Middle frontal gyrus (tissue), 1 donor: ENCODE data around the gene ENOX1.

Experiments
- DNase-seq: peaks from one replicate; pipeline ENCODE4 v3.0.0-alpha.2; 2015; ENCODE audit warnings: low spot score; ENCODE audit errors: extremely low spot score

ENOX1 gene

DNA sequence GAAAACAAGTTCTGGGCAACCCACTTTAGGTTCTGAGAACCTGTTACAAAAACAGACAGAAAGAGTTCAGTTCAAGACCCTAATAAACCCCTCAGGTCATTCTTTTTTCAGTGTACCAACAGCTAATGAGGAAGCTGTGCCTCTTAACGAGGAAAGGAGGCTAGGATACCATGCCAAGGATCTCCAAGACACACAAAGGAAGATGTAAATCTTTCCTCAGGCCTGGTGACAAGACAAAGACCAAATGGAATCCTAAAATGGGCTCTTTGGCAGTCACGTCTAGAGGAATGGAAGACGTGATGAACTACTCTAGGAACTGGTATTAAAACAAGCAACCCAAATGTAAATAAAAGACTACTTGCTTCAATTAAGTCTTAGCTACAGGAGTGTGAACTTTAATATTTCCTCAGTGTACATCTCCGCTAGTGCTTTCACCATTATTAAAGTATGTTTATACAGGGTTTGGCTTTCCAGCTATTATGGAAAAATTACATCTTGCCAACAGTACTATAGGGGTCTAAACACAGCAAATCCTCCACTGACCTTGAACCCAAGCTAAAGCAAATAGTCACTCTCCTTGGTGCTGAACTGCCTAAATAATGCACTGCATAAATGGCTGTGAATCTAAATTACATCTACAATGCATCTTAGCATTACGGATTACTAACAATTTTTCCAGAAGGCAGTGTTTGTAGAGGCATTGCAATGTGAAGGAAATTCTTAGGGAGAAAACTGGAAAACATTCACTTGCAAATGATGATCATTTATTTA is 42.3 kb downstream of the ENOX1 start:
- DNase-seq, result no peak

DNA sequence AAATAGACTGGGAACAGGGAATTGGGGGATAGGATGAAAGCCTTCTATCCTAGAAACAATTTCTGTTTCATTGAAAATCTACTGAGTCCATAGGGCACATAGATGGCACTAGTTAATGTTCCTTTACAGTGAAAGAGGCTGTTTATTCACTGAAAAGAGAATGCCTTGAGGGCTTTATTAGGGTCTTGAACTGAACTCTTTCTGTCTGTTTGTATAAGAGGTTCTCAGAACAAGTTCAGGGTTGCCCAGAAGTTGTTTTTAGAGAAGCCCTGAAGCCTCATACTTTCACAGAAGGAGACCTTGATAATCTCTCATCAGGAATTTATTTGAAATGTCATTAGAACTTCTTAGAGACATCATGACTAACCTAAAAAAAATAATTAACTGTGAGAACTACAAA is 43.9 kb downstream of the ENOX1 start:
- DNase-seq, result no peak

DNA sequence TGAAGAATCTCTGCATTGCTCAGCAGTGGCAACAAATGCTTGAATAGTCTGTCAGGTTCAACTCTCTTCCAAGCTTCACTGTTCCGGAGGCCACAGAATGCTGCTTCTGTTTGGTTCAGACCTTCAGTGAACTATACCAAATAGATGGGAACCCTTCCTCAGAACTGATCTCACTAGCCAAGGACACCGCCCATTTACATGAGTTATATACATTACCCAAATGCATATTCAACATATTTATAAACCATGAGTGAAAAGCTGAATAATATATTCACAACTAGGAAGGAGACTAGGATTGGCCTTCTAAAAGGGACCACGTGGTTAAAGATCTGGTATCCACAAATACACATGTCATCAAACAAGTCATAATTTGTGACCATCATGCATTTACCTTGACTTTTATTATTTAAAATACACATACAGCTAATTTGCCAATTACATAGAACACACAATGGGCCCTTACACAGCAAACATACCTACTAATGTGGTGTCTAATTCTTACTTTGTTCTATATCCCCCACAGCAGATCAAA is 49.3 kb downstream of the ENOX1 start:
- DNase-seq, result no peak

DNA sequence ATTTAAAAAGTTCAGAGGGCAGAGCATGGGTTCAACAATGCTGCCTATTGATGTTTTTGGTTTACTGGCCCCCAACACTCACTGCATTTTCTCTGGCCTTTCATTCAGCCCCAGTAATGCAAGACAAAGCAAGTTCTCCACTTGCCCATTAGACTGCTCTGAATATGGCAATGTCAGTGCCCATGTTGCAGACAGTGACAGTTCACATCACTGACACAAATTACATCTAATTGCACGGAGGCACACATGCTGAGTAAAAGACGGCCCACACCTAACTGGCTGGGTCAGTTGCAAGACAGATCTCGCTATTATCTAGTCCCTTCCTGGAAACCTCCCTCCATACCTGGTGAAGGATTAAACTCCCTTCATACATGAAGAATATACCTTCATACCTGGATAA is 54.0 kb downstream of the ENOX1 start:
- DNase-seq, result no peak

DNA sequence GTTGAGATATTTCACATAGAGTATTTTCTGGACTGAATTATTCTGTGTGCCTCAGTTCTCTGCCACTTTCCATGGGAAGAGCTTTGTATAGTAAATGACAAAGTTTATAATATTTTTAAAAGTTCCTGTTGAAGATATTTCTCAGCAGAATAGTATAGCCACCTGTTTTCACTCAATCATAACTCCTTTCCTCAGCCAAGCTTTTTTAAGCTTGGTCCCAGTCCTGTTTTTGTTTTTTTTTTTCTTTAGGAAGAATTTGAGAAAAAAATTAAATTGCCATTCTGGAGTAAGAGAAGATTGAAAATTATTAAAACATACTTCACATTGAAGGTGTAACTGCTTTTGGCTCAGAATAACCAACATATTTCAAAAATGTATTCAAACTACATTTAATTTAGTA is 55.5 kb downstream of the ENOX1 start:
- DNase-seq, result no peak

DNA sequence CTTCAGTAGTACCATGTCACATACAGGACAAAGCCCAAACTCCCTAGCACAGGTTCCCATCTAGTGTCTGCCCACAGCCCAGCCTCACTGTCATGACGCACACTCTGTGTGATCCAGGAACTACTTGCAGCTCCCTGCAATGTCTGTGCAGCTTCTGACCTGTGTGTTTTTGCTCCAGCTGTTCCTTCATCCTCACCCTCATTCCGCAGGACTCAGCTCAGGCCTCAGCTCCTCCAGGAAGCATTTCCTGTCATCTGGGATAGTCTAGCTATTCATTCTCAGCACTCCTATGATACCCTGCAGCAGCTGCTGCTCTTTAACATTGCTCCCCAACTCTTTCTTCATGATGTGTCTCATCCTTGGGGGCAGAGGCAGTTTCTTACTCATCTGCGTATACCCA is 56.1 kb downstream of the ENOX1 start:
- DNase-seq, result no peak

DNA sequence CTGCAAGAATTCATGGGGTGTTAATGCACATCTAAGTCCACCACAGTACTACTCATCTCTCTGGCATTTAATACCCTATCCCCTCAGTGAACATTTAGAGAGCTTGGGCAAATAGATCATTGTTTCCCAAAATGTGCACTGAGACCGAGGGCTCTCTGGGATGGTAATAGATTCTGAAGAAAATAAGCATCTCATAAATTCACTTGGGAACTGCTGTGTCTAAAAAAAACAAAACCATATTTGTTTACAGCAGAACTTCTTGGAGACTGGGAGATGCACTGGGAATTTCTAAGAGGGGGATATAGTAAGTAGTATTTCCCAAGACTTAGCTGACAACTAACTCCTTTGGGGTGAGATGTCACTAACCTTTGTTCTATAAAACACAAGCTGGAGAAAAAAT is 58.4 kb downstream of the ENOX1 start:
- no peak for DNase-seq

DNA sequence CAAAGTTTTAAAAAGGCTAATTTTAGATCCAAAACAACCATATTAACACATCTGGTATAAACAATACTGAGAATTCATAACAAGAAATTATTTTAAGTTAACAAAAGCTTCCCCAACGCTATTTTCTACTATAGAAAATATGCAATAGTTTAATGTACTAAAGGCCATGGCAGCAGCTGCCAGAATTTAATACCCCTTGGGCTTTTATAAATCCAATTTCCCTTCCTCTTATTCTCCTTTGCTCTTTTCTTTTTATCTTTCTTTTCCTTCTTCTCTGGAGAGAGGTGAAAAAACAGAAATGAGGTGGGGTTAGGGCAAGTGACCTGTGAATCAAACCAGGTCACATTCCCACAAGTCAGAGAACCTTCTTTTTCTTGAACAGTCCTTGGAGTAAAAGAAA is 58.9 kb downstream of the ENOX1 start:
- DNase-seq, result no peak

DNA sequence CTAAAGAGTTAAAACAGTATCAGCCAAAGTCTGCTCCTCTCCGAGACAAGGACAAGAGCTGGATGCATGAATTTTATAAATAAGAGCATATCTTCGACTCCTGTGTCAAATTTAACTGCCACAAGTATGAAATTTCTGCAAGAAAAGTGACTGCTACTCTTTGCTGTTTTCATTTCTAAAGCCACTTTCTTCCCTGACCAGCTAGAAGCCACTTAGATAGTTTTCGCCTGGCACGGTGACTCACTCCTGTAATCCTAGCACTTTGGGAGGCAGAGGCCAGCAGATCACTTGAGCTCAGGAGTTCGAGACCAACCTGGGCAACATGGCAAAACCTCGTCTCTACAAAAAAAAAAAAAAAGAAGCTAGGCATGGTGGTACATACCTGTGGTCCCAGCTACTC is 61.3 kb downstream of the ENOX1 start:
- DNase-seq, result no peak

DNA sequence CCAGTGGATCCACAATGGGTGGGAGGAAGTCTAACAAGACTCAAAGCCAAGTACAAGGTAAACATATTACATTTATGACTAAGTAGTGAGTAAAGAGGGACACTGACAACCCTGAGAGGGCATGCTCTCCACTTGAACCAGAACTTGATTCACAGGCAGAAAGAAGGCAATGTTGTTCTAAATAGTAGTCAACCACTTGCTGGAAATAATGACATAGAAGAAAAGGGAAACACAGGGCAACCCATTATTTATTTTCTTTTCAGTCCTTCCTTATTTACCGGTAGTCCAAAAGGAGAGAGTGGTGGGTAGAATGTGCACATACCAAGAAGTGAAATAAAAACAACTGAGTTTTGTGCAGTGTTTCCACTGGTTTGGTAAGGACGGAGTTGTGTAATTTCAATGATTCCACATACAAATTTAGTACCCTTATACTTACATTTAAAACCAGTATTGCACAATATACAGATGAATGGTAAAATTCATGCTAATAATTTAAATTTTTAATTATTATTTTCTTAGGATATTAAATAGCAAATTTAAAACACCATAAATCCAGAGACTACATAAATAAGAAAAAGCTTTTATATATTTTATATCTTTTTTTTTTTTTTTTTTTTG is 65.9 kb downstream of the ENOX1 start:
- DNase-seq, result no peak

DNA sequence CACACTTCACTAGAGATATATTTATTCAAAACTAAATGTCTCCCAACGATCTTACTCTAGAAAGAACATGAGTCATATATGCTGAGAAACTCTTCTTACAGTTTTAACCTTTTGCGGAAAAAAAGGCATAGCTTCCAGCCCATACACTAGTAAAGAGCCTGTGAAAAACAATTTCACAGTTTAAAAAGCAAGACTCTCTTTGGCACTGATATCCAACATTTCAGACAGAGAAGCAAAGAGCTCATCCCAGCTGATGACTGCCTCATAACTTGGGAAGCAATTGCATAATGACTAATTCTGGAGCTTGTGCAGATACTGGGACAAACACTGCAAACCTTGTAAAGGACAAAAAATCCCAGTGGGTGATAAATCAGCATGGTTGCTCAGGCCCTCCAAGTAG is 88.0 kb downstream of the ENOX1 start:
- peak; percentile 65 for DNase-seq

DNA sequence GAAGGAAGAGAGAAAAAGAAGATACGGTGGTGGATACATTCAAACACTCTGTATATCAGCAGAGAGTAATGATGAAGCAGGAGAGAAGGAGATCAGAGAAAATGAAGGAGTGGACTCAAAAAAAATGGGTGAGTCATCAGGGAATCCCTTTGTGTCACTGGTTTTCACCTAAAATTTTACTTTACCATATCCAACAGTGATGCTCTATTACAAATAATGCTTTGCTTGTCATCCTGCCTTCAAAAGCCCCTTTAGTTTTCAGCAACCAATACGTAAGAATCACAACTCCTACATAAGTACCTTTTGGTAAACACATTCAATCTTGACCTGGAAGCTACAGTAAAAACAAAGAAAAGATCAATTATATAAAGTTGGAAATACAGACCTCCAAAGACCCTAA is 88.8 kb downstream of the ENOX1 start:
- DNase-seq, result no peak

DNA sequence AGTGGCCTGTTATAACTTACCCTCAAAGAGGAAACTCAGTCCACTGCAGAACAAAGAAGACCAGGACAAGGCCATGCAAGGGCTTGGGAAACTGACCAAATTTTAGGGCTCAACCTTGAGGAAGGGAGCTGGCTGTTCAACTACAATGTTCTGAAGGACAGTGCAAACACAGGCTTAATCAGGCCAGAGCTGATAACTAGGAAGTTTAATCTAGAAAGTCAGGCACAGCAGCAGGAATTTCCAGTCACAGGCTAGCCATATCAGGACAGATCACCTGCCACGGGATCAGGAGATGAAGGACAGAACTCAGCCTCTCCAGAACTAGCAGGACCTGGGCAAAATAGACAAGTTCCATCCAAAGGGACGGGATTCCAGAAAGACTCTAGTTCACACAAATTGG is 89.4 kb downstream of the ENOX1 start:
- DNase-seq, result no peak

DNA sequence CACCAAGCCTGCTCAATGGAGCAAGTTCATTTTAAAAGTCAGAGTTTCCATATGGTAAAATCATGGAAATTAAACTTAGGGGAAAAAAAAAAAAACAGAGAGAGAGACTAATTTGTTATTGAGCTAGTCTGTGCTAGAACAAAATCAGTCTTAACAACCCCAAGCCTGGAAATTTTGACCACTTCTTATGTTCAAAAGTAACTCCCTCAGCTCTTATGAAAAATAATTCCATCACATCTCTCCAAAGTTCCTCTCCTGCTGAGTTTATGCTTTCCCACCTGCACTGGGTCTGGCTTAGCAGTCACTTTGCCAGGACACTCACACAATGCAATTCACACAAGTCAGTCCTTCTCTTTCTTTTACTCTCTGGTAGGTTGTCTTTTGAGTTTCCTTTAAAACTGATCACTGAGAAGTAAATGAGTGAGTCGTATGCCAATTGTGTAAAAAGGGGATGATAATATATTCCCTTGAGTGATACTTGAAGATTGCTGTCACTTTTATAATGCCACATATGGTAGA is 92.6 kb downstream of the ENOX1 start:
- no peak for DNase-seq

DNA sequence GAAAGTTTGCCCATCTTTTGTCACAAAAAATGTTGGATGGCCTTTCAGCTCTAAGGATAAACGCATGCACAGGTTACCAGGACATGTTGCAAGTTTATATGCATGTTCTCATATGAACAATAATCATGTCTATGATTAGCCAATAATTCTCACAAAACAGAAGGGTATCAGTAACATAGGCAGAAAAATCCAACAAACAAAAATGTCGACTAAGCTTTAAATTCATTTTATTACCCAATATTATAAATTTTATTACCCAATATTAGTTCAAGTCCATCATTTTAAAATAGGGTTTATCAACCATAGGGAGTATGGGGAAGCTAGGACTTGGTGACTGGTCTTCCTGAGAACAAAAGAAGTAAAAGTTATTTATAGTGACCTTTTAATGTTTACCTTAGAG is 93.1 kb downstream of the ENOX1 start:
- no peak for DNase-seq

DNA sequence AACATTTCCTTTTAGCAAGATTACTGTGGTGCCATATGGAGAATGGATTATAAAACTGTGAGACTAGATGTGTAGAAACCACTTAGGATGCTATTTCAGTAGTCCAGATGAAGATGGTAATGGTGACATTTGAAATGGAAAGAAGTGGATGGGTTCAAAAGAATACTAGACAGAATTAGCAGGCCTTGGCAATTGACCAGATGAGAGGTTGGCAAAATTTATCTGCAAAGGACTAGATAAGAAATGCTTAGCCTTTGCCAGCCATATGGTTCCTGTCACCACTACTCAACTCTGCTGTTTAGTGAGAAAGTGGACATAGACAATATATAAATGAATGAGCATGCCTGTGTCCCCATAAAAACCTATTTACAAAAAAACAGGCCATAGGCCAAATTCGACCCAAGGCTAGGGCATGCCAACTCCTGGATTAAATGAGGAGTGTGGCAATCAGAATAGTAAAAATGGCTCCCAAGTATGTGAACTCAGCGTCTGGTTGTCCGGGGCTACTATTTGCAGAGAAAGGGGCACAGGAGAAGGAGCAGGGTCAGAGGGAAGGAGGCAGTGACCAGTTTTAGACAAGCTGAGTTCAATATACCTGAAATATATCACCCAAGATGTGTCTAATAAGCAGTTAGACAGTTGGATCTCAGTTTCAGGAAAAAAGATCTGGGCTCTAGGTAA is 98.4 kb downstream of the ENOX1 start:
- DNase-seq, result no peak

DNA sequence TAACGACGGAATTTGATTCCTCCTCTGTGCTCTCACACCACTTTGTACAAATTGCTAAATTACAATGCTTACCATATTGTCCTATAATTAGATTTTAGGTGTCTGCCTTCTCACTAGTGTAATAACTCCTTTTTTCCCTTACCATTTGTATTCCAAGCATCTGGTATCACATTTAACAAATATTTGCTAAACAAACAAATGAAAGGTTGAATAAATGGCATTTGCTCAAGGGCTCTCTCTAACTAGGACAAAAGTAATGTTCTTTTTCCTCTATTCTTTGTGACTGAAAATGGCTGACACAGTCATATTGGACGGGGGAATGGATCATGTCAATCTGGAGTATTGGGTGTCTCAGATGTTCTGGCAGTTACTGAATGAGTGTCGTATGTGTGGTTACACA is 99.7 kb downstream of the ENOX1 start:
- no peak for DNase-seq

DNA sequence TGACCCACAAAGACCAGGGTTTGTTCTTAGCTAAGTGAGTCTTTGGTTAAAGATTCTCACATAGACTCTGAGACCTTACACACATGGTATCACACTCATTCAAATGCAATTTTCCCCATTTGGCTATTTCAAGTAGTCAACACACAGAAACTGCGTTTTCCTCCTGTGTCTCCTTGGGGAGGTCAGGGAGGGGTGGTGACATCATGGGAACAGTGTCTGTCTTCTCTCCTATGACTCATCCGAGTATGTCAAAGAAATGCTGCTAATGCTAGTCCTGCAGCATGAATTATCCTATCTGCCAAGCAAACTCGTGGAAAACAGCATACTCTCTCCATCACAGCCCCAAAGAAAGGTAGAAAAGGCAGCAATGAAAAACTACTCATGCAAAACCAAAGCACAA is 100.2 kb downstream of the ENOX1 start:
- no peak for DNase-seq

DNA sequence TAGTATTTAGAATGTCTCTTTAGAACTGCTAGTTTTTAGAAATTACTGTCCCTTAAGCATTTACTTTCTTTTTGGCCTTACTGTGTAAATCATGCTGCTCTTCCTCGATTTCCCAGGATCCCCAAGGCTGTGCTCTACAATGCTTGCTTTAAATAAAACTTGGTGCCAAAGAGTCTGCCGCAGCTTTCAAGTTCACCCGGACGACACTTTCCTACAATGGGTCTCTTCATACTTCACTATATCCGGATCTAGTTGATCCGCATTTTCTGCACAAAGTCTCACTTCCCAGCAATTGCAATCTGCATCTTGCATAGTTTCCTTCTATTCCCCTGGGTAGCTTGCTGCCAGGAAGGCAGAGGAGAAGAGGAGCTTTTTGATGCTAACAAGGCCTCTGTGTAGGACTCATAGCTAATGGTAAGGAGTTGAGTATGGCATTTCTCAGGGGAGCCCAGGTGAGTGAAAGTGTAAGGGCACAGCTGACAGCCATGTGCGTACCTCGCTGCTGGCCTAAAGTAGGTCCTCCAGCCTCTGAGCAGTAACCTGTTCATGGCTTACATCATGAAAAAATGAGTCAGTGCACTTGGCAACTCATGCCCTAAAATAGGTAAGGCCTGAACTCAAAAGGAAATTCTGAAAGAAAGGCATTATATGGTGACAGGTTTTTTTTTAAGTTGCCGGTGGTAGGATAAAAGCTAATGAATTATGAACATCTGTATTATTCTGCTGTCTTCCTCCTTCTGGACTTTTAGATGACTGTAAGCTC is 101.6 kb downstream of the ENOX1 start:
- no peak for DNase-seq

DNA sequence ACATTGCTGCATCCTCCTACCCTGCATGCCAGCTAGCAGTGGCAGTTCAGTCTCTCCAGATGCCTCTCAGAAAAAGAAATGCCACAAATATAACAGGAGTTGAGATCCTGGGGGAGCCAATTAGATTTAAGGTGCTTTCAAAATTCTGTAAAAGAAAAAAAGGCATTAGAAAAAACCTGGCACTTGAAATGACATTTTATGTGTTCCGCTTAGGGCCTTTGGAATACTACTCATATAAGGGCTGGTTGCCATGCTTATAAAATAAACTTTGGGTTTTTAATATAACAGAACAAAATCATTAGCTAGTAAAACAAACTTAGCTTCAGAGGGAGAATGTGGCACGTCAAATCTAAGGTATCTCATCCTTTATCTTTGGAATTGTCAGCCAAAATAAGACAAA is 104.1 kb downstream of the ENOX1 start:
- no peak for DNase-seq

DNA sequence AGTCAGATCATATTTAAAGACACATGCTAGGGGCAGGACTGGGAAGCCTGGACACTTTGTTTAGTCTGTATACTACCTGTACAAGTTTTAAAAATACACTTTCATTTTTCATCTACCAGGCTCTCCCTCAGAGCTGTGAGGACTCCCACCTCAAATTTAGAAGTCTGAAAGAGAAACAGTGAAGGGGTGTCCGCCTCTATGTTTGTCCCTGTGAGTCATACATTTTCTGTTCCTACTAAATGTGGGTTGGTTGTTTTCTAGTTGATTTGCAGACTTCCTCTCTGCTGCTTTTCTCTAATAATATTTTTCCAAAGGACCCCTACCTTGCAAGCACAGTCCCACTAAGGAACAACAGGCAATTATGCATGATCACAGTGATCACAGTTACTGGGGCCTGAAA is 110.5 kb downstream of the ENOX1 start:
- no peak for DNase-seq

DNA sequence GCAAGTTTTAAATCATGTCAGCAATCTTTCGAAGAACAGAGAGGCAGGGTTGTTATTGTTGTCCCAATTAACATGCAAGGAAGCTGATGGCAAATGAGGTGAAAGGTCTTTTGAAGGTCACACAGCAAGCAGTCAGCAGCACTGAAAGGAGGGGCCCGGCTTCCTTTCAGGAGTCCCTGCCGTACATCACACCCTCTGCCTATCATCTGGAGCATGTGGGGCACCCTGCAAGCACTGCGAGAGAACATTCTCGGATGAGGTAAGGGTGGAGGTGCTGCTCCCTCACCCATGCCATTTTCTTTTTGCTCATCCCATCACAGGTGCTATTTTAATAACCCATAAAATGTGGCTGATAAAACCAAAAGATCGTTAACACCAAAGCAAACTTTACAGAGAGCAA is 111.2 kb downstream of the ENOX1 start:
- no peak for DNase-seq
